Transverse colon (tissue), 3 donors: ENCODE measurements around the gene PRKAG3.

ENCODE experiments used
- CTCF ChIP-seq, 5 experiments: fragments of 200-600 bp in 3 of 5; fragments of 450-650 bp in 2 of 5; sonication (generic) in 3 of 5; IDR thresholded peaks; 1 replicate in 2 of 5; 2 replicates in 3 of 5; pipeline ENCODE4 v1.5.1; 2016 to 2017; ENCODE audit warnings: antibody characterized with exemption in 5 of 5, inconsistent platforms in 3 of 5, mild to moderate bottlenecking in 2 of 5, moderate library complexity in 1 of 5
- EP300 ChIP-seq: sonication (generic); formaldehyde crosslinking; IDR thresholded peaks from one replicate; pipeline ENCODE4 v1.6.1; 2017; ENCODE audit warnings: antibody characterized with exemption, low read depth
- POLR2A ChIP-seq: fragments of 450-650 bp; IDR thresholded peaks from one replicate; pipeline ENCODE4 v1.6.1; 2016; ENCODE audit warnings: antibody characterized with exemption, mild to moderate bottlenecking, moderate library complexity

- TF ChIP-seq EP300 (no peak), CTCF (IDR thresholded peaks at IDR 0.05) (no peak), POLR2A (no peak)
Measured at GRCh38 chr2:218811382-218811781, 20.2 kb downstream of the PRKAG3 start.
